Kidney tubule cell (primary cell): ENCODE results near the gene LYPD6B.
A peak's percentile ranks its signal among the peaks of the same experiment; 100 is the strongest.

Source experiments
- DNase-seq: peaks from one replicate; pipeline ENCODE4 v3.0.0-alpha.2; 2018; ENCODE audit warnings: low spot score

The LYPD6B gene

GRCh38 chr2:149042881-149043280 is 4.4 kb downstream of the LYPD6B start:
- DNase-seq, result no peak

GRCh38 chr2:149044500-149044899 is 6.0 kb downstream of the LYPD6B start:
- DNase-seq, result no peak

GRCh38 chr2:149047118-149047517 is 8.6 kb downstream of the LYPD6B start:
- no peak for DNase-seq

GRCh38 chr2:149049142-149049541 is 10.6 kb downstream of the LYPD6B start:
- DNase-seq, result peak; percentile 25

GRCh38 chr2:149050188-149050587 is 11.7 kb downstream of the LYPD6B start:
- DNase-seq, result no peak

GRCh38 chr2:149055751-149056150 is 17.3 kb downstream of the LYPD6B start:
- peak; percentile 28 for DNase-seq

- DNase-seq, result no peak
These were observed 18.2 kb downstream of the LYPD6B start for GRCh38 chr2:149056541-149057255.

- no peak for DNase-seq
These were observed 18.9 kb downstream of the LYPD6B start for GRCh38 chr2:149057401-149057800.

- peak; percentile 28 for DNase-seq
These were observed 20.4 kb downstream of the LYPD6B start for GRCh38 chr2:149058936-149059335.

GRCh38 chr2:149059822-149060221 is 21.3 kb downstream of the LYPD6B start:
- DNase-seq, result no peak

GRCh38 chr2:149061133-149061745 is 22.7 kb downstream of the LYPD6B start:
- DNase-seq, result no peak

GRCh38 chr2:149062531-149062930 is 24.0 kb downstream of the LYPD6B start:
- no peak for DNase-seq

GRCh38 chr2:149063177-149063576 is 24.7 kb downstream of the LYPD6B start:
- no peak for DNase-seq

GRCh38 chr2:149064365-149064841 is 25.9 kb downstream of the LYPD6B start:
- no peak for DNase-seq

GRCh38 chr2:149064856-149065630 is 26.5 kb downstream of the LYPD6B start:
- no peak for DNase-seq

- DNase-seq, result no peak
These were observed 29.9 kb downstream of the LYPD6B start for GRCh38 chr2:149068225-149068995.

- DNase-seq, result no peak
These were observed 30.7 kb downstream of the LYPD6B start for GRCh38 chr2:149068996-149069888.

GRCh38 chr2:149070681-149071320 is 32.3 kb downstream of the LYPD6B start:
- DNase-seq, result no peak

- no peak for DNase-seq
These were observed 36.6 kb downstream of the LYPD6B start for GRCh38 chr2:149075105-149075504.

- DNase-seq, result no peak
These were observed 37.4 kb downstream of the LYPD6B start for GRCh38 chr2:149075853-149076252.
